Umbilical cord (tissue), 2 donors: ENCODE results near the gene PCGF1. TPM values are rescaled to one million over a fixed set of nuclear protein-coding genes. Genes with fewer than 3 reads are reported as not detected.

ENCODE experiments used
- DNase-seq: peaks from one replicate; pipeline ENCODE4 v3.0.0-alpha.2; 2015; ENCODE audit warnings: low spot score
- total RNA-seq: library from RNA; depleted of rRNA; stranded (reverse); fragments of >200 nt; gene quantifications from one replicate; pipeline ENCODE4 v1.2.3, GENCODE V29; 2014; ENCODE audit warnings: low replicate concordance; ENCODE audit not compliant: insufficient read depth

The PCGF1 gene
- total RNA-seq, 1 donor from 2014 or later: 13.5 TPM

GRCh38 chr2:74537140-74537539 is 29.6 kb upstream of the PCGF1 start:
- no peak for DNase-seq

GRCh38 chr2:74536166-74536950 is 28.9 kb upstream of the PCGF1 start:
- no peak for DNase-seq

- no peak for DNase-seq
Measured at GRCh38 chr2:74535440-74535965, 28.0 kb upstream of the PCGF1 start.

GRCh38 chr2:74534411-74534810 is 26.9 kb upstream of the PCGF1 start:
- DNase-seq: no peak

- DNase-seq: no peak
Measured at GRCh38 chr2:74533464-74533863, 26.0 kb upstream of the PCGF1 start.

GRCh38 chr2:74532222-74532621 is 24.7 kb upstream of the PCGF1 start:
- peak; percentile 47 for DNase-seq

- DNase-seq: no peak
Measured at GRCh38 chr2:74531666-74532065, 24.2 kb upstream of the PCGF1 start.

- peak; percentile 49 for DNase-seq
Measured at GRCh38 chr2:74530239-74531187, 23.0 kb upstream of the PCGF1 start.

GRCh38 chr2:74529357-74530238 is 22.1 kb upstream of the PCGF1 start, which contains the start of the genes AUP1 and HTRA2:
Gene AUP1 (minus strand): TSS chr2:74529706. CDS start chr2:74529629, 77 bp downstream.
Gene HTRA2 (plus strand): TSS chr2:74529933. CDS start chr2:74530007, 74 bp downstream.
- peak; percentile 100 for DNase-seq

- no peak for DNase-seq
Measured at GRCh38 chr2:74528600-74529356, 21.3 kb upstream of the PCGF1 start.

GRCh38 chr2:74527741-74528140 is 20.2 kb upstream of the PCGF1 start:
- DNase-seq: no peak

- DNase-seq: no peak
Measured at GRCh38 chr2:74526649-74527230, 19.2 kb upstream of the PCGF1 start.

- peak; percentile 48 for DNase-seq
Measured at GRCh38 chr2:74525717-74526648, 18.5 kb upstream of the PCGF1 start, which contains the start of gene DQX1. Gene DQX1 (minus strand): TSS chr2:74526231. CDS start chr2:74525729, 502 bp downstream.

- DNase-seq: no peak
Measured at GRCh38 chr2:74524955-74525716, 17.6 kb upstream of the PCGF1 start.

- no peak for DNase-seq
Measured at GRCh38 chr2:74524005-74524404, 16.5 kb upstream of the PCGF1 start.

GRCh38 chr2:74522516-74522915 is 15.0 kb upstream of the PCGF1 start:
- DNase-seq: no peak

- no peak for DNase-seq
Measured at GRCh38 chr2:74516650-74517049, 9.2 kb upstream of the PCGF1 start.
